HL-60 (cell line): Measurements from ENCODE around the gene WWOX.

Experiments used
- POLR2AphosphoS5 ChIP-seq: IDR thresholded peaks from 2 replicates; pipeline ENCODE4 v1.6.1; 2012; ENCODE audit warnings: low read depth
- TF ChIP-seq, protein P1 (sequence below): IDR thresholded peaks from one replicate; pipeline ENCODE4 v1.5.1; 2011; ENCODE audit warnings: low read length, control low read depth, inconsistent platforms; ENCODE audit not compliant: insufficient read depth
- TF ChIP-seq, protein P2 (sequence below): IDR thresholded peaks from 2 replicates; pipeline ENCODE4 v1.6.1; 2012; ENCODE audit warnings: low read depth; ENCODE audit not compliant: insufficient replicate concordance

DNA sequence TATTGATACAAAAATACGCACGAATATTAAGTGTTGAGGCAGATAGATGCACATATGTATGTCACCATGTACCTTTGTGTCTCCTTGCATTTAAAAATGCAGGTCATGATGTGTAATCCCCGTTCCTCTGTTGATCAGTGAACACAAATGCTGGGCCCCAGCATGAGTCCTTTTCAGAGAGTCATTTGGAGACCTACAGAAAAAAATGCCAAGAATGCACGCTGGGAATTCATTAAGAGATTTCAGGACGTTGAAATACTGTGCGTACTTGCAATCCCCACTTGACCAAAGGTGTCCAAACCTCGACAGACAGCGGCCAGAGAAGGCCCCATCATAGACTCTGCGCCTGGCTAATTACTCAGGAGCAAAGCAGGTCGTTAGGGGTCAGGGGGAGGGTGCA is 1005.1 kb downstream of the WWOX start:
- TF ChIP-seq, protein P1, sequence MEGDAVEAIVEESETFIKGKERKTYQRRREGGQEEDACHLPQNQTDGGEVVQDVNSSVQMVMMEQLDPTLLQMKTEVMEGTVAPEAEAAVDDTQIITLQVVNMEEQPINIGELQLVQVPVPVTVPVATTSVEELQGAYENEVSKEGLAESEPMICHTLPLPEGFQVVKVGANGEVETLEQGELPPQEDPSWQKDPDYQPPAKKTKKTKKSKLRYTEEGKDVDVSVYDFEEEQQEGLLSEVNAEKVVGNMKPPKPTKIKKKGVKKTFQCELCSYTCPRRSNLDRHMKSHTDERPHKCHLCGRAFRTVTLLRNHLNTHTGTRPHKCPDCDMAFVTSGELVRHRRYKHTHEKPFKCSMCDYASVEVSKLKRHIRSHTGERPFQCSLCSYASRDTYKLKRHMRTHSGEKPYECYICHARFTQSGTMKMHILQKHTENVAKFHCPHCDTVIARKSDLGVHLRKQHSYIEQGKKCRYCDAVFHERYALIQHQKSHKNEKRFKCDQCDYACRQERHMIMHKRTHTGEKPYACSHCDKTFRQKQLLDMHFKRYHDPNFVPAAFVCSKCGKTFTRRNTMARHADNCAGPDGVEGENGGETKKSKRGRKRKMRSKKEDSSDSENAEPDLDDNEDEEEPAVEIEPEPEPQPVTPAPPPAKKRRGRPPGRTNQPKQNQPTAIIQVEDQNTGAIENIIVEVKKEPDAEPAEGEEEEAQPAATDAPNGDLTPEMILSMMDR = no peak
- TF ChIP-seq, protein P2, sequence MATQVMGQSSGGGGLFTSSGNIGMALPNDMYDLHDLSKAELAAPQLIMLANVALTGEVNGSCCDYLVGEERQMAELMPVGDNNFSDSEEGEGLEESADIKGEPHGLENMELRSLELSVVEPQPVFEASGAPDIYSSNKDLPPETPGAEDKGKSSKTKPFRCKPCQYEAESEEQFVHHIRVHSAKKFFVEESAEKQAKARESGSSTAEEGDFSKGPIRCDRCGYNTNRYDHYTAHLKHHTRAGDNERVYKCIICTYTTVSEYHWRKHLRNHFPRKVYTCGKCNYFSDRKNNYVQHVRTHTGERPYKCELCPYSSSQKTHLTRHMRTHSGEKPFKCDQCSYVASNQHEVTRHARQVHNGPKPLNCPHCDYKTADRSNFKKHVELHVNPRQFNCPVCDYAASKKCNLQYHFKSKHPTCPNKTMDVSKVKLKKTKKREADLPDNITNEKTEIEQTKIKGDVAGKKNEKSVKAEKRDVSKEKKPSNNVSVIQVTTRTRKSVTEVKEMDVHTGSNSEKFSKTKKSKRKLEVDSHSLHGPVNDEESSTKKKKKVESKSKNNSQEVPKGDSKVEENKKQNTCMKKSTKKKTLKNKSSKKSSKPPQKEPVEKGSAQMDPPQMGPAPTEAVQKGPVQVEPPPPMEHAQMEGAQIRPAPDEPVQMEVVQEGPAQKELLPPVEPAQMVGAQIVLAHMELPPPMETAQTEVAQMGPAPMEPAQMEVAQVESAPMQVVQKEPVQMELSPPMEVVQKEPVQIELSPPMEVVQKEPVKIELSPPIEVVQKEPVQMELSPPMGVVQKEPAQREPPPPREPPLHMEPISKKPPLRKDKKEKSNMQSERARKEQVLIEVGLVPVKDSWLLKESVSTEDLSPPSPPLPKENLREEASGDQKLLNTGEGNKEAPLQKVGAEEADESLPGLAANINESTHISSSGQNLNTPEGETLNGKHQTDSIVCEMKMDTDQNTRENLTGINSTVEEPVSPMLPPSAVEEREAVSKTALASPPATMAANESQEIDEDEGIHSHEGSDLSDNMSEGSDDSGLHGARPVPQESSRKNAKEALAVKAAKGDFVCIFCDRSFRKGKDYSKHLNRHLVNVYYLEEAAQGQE = no peak
- TF ChIP-seq POLR2AphosphoS5 = no peak
